GM23338 (cell line): Measurements from ENCODE around the gene RIMS4. TPM values are rescaled to one million over a fixed set of nuclear protein-coding genes. Genes with fewer than 3 reads are reported as not detected.

Experiments
- ATAC-seq: fragments of 200-7000 bp; cut with Tn5 transposase; 3 replicates; pipeline ENCODE4 v1.9.1; 2020
- DNase-seq: peaks from one replicate; pipeline ENCODE4 v3.0.0-alpha.2; 2015; ENCODE audit warnings: low spot score
- H2AFZ ChIP-seq: fragments of 200-600 bp; sonication (generic); 2 replicates; pipeline ENCODE4 v1.8.0; 2016; ENCODE audit warnings: antibody characterized with exemption, mild to moderate bottlenecking, moderate library complexity
- H3F3A ChIP-seq: fragments of 200-600 bp; sonication (generic); replicated peaks from 2 replicates; pipeline ENCODE4 v1.8.0; 2017; ENCODE audit warnings: antibody characterized with exemption, mixed run types, low read depth
- H3K27ac ChIP-seq: fragments of 200-600 bp; sonication (generic); 2 replicates; pipeline ENCODE4 v1.6.1; 2016; ENCODE audit warnings: low read depth
- H3K27me3 ChIP-seq: fragments of 200-600 bp; sonication (generic); 2 replicates; pipeline ENCODE4 v1.8.0; 2016; ENCODE audit warnings: mild to moderate bottlenecking, mixed run types, moderate library complexity; ENCODE audit not compliant: insufficient read depth
- H3K36me3 ChIP-seq: fragments of 200-600 bp; sonication (generic); 2 replicates; pipeline ENCODE4 v1.8.0; 2016; ENCODE audit warnings: mild to moderate bottlenecking; ENCODE audit not compliant: insufficient read depth
- H3K4me1 ChIP-seq: fragments of 200-600 bp; sonication (generic); 2 replicates; pipeline ENCODE4 v1.8.0; 2016; ENCODE audit warnings: mild to moderate bottlenecking, moderate library complexity; ENCODE audit not compliant: insufficient read depth
- H3K4me2 ChIP-seq: fragments of 200-600 bp; sonication (generic); 2 replicates; pipeline ENCODE4 v1.7.1; 2017; ENCODE audit warnings: mixed run types
- H3K4me3 ChIP-seq: fragments of 200-600 bp; sonication (generic); 2 replicates; pipeline ENCODE4 v1.6.1; 2016; ENCODE audit warnings: mixed run types
- H3K79me2 ChIP-seq: fragments of 200-600 bp; sonication (generic); replicated peaks from 2 replicates; pipeline ENCODE4 v1.8.0; 2017; ENCODE audit warnings: mild to moderate bottlenecking; ENCODE audit not compliant: insufficient read depth
- H3K9me2 ChIP-seq: fragments of 200-600 bp; sonication (generic); 2 replicates; pipeline ENCODE4 v1.8.0; 2017; ENCODE audit not compliant: insufficient read depth
- H4K20me1 ChIP-seq: fragments of 200-600 bp; sonication (generic); replicated peaks from 2 replicates; pipeline ENCODE4 v1.8.0; 2017; ENCODE audit warnings: mild to moderate bottlenecking; ENCODE audit not compliant: insufficient read depth
- H3K27ac Mint-ChIP-seq: 2 replicates; pipeline ENCODE4 v1.8.0; 2020; ENCODE audit warnings: inconsistent platforms, mild to moderate bottlenecking, moderate library complexity, mixed read lengths
- H3K27me3 Mint-ChIP-seq: 3 replicates; pipeline ENCODE4 v1.8.0; 2022; ENCODE audit warnings: low read depth, mild to moderate bottlenecking, moderate library complexity, mixed read lengths, inconsistent platforms; ENCODE audit not compliant: insufficient read depth, poor library complexity
- H3K36me3 Mint-ChIP-seq: 3 replicates; pipeline ENCODE4 v1.8.0; 2021; ENCODE audit warnings: low read depth, mild to moderate bottlenecking, inconsistent platforms, moderate library complexity, mixed read lengths
- H3K4me1 Mint-ChIP-seq: 3 replicates; pipeline ENCODE4 v1.8.0; 2020; ENCODE audit warnings: mild to moderate bottlenecking, inconsistent platforms, mixed read lengths
- H3K4me3 Mint-ChIP-seq: 3 replicates; pipeline ENCODE4 v1.8.0; 2021; ENCODE audit warnings: moderate library complexity, mild to moderate bottlenecking, inconsistent platforms, mixed read lengths
- H3K9me3 Mint-ChIP-seq: 3 replicates; pipeline ENCODE4 v1.8.0; 2020; ENCODE audit warnings: moderate library complexity, mild to moderate bottlenecking, inconsistent platforms, mixed read lengths
- CREB1 ChIP-seq: fragments of 250-450 bp; sonication (Bioruptor Pico); IDR thresholded peaks from 2 replicates; pipeline ENCODE4 v1.5.0; 2020; ENCODE audit warnings: low read depth, mild to moderate bottlenecking, moderate library complexity
- CTCF ChIP-seq, 2 experiments: fragments of 200-600 bp in 1 of 2; sonication (generic) in 1 of 2; conservative IDR thresholded peaks; 2 replicates each; pipeline versions ENCODE4 v1.5.1 to v1.6.1; 2016 to 2017; ENCODE audit warnings: antibody characterized with exemption in 2 of 2, low read depth in 2 of 2, mild to moderate bottlenecking in 2 of 2, moderate library complexity in 1 of 2
- ETS1 ChIP-seq: IDR thresholded peaks from 2 replicates; pipeline ENCODE4 v1.6.1; 2016; ENCODE audit warnings: antibody characterized with exemption
- EZH2 ChIP-seq: fragments of 200-600 bp; sonication (generic); IDR thresholded peaks from one replicate; pipeline ENCODE4 v1.8.0; 2017; ENCODE audit warnings: antibody characterized with exemption, mild to moderate bottlenecking, low read depth; ENCODE audit not compliant: unreplicated experiment
- EZH2phosphoT487 ChIP-seq: fragments of 200-600 bp; sonication (generic); IDR thresholded peaks from one replicate; pipeline ENCODE4 v1.8.1; 2018; ENCODE audit warnings: antibody characterized with exemption; ENCODE audit not compliant: unreplicated experiment
- JUNB ChIP-seq: IDR thresholded peaks from one replicate; pipeline ENCODE4 v1.6.1; 2016; ENCODE audit warnings: antibody characterized with exemption; ENCODE audit not compliant: unreplicated experiment
- NANOG ChIP-seq: IDR thresholded peaks from 2 replicates; pipeline ENCODE4 v1.6.1; 2016; ENCODE audit warnings: antibody characterized with exemption, borderline replicate concordance
- POLR2AphosphoS5 ChIP-seq: IDR thresholded peaks from 2 replicates; pipeline ENCODE4 v1.6.1; 2016; ENCODE audit warnings: antibody characterized with exemption, low read depth
- REST ChIP-seq: IDR thresholded peaks from one replicate; pipeline ENCODE4 v1.6.1; 2018; ENCODE audit warnings: antibody characterized with exemption; ENCODE audit not compliant: unreplicated experiment
- STAT1 ChIP-seq: IDR thresholded peaks from one replicate; pipeline ENCODE4 v1.6.1; 2016; ENCODE audit warnings: antibody characterized with exemption; ENCODE audit not compliant: unreplicated experiment
- ZNF114 ChIP-seq: fragments of 250-450 bp; sonication (Bioruptor Pico); IDR thresholded peaks from 2 replicates; pipeline ENCODE4 v1.5.0; 2020; ENCODE audit warnings: mild to moderate bottlenecking, moderate library complexity
- ZNF331 ChIP-seq: fragments of 250-450 bp; sonication (Bioruptor Pico); IDR thresholded peaks from 2 replicates; pipeline ENCODE4 v1.5.0; 2020; ENCODE audit warnings: low read depth, mild to moderate bottlenecking, moderate library complexity
- ZNF462 ChIP-seq: fragments of 250-450 bp; sonication (Bioruptor Pico); IDR thresholded peaks from 2 replicates; pipeline ENCODE4 v1.5.0; 2020; ENCODE audit warnings: mild to moderate bottlenecking, moderate library complexity
- polyA plus RNA-seq: library from polyadenylated mRNA; unstranded; fragments of >200 nt; fragmentation: Nextera tagmentation; extraction: Ambion mirVana; gene quantifications from 2 replicates; pipeline ENCODE4 v1.2.1, GENCODE V29; 2016
- total RNA-seq: library from RNA; depleted of rRNA; stranded (reverse); fragments of >200 nt; shearing (Covaris generic); gene quantifications from 2 replicates; pipeline ENCODE4 v1.2.3, GENCODE V29; 2014

The RIMS4 gene
- total and polyA plus RNA-seq, 2 experiments from 2014 or later = 3.5 to 39.7 TPM

GRCh38 chr20:44715499-44716308 is 94.6 kb downstream of the RIMS4 start:
- no peak overlapping the region for H3K27ac ChIP-seq
- no peaks in the 10 kb centered on the region for H3K9me2 ChIP-seq
- H3K27me3 ChIP-seq = no peaks in the 10 kb centered on the region
- no peaks in the 10 kb centered on the region for H3K36me3 Mint-ChIP-seq
- H3K27me3 Mint-ChIP-seq = peaks cover 12% of the 10 kb centered on the region
- H3K4me3 Mint-ChIP-seq = no peak overlapping the region
- H4K20me1 ChIP-seq = no peaks in the 10 kb centered on the region
- peaks cover 1% of the 10 kb centered on the region; the same call in 2 of the 3 replicates for H3K4me1 Mint-ChIP-seq
- TF ChIP-seq ETS1 (no peak), JUNB (no peak), REST (no peak), EZH2 (no peak), CTCF (conservative IDR thresholded peaks at IDR 0.05; ENCODE audit: low read depth in 2 of 2) (no peak), ZNF114 (CRISPR knock-in tag) (no peak), POLR2AphosphoS5 (no peak), CREB1 (CRISPR knock-in tag) (no peak), NANOG (no peak), STAT1 (no peak), ZNF462 (CRISPR knock-in tag) (no peak), EZH2phosphoT487 (no peak), ZNF331 (CRISPR knock-in tag) (no peak)
- no peaks in the 10 kb centered on the region for H3F3A ChIP-seq
- no peak overlapping the region for H3K27ac Mint-ChIP-seq
- H3K36me3 ChIP-seq = no peaks in the 10 kb centered on the region
- H3K4me1 ChIP-seq = no peaks in the 10 kb centered on the region
- no peaks in the 10 kb centered on the region for H3K79me2 ChIP-seq
- ATAC-seq = no peak
- H3K4me2 ChIP-seq = no peak overlapping the region
- no peak overlapping the region for H2AFZ ChIP-seq
- no peak overlapping the region for H3K4me3 ChIP-seq
- H3K9me3 Mint-ChIP-seq = no peaks in the 10 kb centered on the region
- DNase-seq = no peak
